CD4-positive, alpha-beta T cell treated with Interleukin-15 for 1 hour (primary cell): ENCODE results near the gene LMBRD1.
A peak's percentile ranks its signal among the peaks of the same experiment; 100 is the strongest.
"Not testable (repeated sequence)": the region's sequence is repeated elsewhere in the genome, so short reads cannot be mapped to it uniquely, and the experiment has no call there.

ENCODE experiments used
- DNase-seq: peaks from one replicate; pipeline ENCODE4 v3.0.0-alpha.2; 2020

The LMBRD1 gene

GRCh38 chr6:69796073-69796641 lies 653 bp downstream of the LMBRD1 start:
- DNase-seq, result peak; percentile 75

- DNase-seq, result no peak
Observed at GRCh38 chr6:69795469-69796072, 1.2 kb downstream of the LMBRD1 start.

GRCh38 chr6:69792292-69792691 lies 4.5 kb downstream of the LMBRD1 start:
- no peak for DNase-seq

GRCh38 chr6:69791065-69791471 lies 5.7 kb downstream of the LMBRD1 start:
- DNase-seq, result no peak

- DNase-seq, result no peak
Observed at GRCh38 chr6:69790629-69791028, 6.2 kb downstream of the LMBRD1 start.

GRCh38 chr6:69789578-69789977 lies 7.2 kb downstream of the LMBRD1 start:
- DNase-seq, result no peak

GRCh38 chr6:69787436-69787835 lies 9.4 kb downstream of the LMBRD1 start:
- not testable (repeated sequence) for DNase-seq

- no peak for DNase-seq
Observed at GRCh38 chr6:69785697-69786096, 11.1 kb downstream of the LMBRD1 start.

GRCh38 chr6:69784595-69785377 lies 12.0 kb downstream of the LMBRD1 start:
- DNase-seq, result no peak

- DNase-seq, result no peak
Observed at GRCh38 chr6:69783108-69783507, 13.7 kb downstream of the LMBRD1 start.

GRCh38 chr6:69780585-69781178 lies 16.1 kb downstream of the LMBRD1 start:
- DNase-seq, result no peak

- DNase-seq, result no peak
Observed at GRCh38 chr6:69775941-69776340, 20.9 kb downstream of the LMBRD1 start.

- no peak for DNase-seq
Observed at GRCh38 chr6:69775585-69775849, 21.3 kb downstream of the LMBRD1 start.

GRCh38 chr6:69774740-69775584 lies 21.8 kb downstream of the LMBRD1 start:
- no peak for DNase-seq

- no peak for DNase-seq
Observed at GRCh38 chr6:69771158-69771906, 25.5 kb downstream of the LMBRD1 start.

GRCh38 chr6:69768664-69769063 lies 28.1 kb downstream of the LMBRD1 start:
- DNase-seq, result no peak

- DNase-seq, result no peak
Observed at GRCh38 chr6:69763763-69764162, 33.0 kb downstream of the LMBRD1 start.

- DNase-seq, result no peak
Observed at GRCh38 chr6:69761853-69762252, 35.0 kb downstream of the LMBRD1 start.

- DNase-seq, result no peak
Observed at GRCh38 chr6:69758214-69758613, 38.6 kb downstream of the LMBRD1 start.

GRCh38 chr6:69756907-69757306 lies 39.9 kb downstream of the LMBRD1 start:
- no peak for DNase-seq

GRCh38 chr6:69756366-69756765 lies 40.4 kb downstream of the LMBRD1 start:
- DNase-seq, result no peak

- DNase-seq, result no peak
Observed at GRCh38 chr6:69735027-69735426, 61.8 kb downstream of the LMBRD1 start.
